HG02884 (cell line): ENCODE data around the gene DPYSL5.
"Not testable (repeated sequence)": the region's sequence is repeated elsewhere in the genome, so short reads cannot be mapped to it uniquely, and the experiment has no call there.

Experiments
- ATAC-seq: cut with Tn5 transposase; IDR thresholded peaks from one replicate; pipeline ENCODE4 v1.9.1; 2021; ENCODE audit warnings: mild to moderate bottlenecking, moderate library complexity; ENCODE audit not compliant: unreplicated experiment

Gene DPYSL5, protein sequence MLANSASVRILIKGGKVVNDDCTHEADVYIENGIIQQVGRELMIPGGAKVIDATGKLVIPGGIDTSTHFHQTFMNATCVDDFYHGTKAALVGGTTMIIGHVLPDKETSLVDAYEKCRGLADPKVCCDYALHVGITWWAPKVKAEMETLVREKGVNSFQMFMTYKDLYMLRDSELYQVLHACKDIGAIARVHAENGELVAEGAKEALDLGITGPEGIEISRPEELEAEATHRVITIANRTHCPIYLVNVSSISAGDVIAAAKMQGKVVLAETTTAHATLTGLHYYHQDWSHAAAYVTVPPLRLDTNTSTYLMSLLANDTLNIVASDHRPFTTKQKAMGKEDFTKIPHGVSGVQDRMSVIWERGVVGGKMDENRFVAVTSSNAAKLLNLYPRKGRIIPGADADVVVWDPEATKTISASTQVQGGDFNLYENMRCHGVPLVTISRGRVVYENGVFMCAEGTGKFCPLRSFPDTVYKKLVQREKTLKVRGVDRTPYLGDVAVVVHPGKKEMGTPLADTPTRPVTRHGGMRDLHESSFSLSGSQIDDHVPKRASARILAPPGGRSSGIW

GRCh38 chr2:26847655-26848335 lies at the start of gene DPYSL5:
TSS of gene DPYSL5 (plus strand) at chr2:26848132. CDS start at chr2:26898500, 50,368 bp downstream.
- no peak for ATAC-seq

GRCh38 chr2:26801328-26801727 lies 46.6 kb upstream of the DPYSL5 start:
- no peak for ATAC-seq

- no peak for ATAC-seq
These were observed 46.1 kb upstream of the DPYSL5 start for GRCh38 chr2:26801796-26802195.

- ATAC-seq, result no peak
These were observed 42.7 kb upstream of the DPYSL5 start for GRCh38 chr2:26805241-26805676.

DNA sequence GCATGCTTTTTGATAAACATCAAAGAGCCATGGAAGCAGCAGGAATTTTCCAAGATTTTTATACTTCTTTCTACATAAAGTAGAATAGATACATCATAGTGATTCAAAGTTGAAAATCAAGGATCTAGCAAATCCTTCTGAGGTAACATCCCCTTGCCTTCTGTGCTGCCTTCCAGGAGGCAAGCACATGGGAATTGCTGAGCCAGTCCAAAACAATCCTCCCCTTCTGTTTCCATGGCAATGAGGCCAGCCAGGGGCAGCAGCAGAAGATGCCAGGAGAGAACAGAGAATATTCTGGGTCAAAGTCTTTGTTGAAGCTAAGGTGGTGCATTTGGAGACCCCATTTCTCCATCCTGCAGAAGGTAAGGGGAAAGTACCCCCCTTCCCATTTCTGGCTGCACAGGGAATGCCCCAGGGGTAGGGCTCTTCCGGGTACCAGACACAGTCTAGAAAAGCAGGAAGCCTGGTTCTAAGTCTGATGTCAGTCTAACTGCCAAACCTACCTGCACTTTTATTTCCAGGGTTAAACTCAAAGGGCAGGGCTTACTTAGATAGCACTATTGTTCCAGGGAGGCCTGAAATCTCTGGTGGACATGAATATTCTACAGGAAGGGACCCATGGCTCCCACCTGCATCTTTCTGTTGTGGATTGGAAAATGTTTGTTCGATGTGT lies 40.0 kb upstream of the DPYSL5 start:
- ATAC-seq, result no peak

DNA sequence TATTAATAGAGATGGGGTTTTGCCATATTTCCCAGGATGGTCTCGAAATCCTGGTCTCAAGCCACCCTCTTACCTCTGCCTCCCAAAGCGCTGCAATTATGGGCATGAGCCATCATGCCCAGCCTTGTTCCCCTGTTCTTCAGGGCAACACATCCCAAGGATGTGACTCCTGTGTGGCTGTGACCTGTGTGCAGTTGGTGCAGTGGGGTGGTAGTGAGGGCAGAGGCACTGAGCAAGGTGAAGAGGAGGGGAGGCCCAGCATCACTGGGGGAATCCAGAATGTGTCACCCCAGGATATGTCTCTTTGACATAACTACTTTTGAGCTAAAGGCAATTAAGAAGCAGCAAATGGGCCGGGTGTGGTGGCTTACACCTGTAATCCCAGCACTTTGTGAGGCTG lies 38.7 kb upstream of the DPYSL5 start:
- no peak for ATAC-seq

DNA sequence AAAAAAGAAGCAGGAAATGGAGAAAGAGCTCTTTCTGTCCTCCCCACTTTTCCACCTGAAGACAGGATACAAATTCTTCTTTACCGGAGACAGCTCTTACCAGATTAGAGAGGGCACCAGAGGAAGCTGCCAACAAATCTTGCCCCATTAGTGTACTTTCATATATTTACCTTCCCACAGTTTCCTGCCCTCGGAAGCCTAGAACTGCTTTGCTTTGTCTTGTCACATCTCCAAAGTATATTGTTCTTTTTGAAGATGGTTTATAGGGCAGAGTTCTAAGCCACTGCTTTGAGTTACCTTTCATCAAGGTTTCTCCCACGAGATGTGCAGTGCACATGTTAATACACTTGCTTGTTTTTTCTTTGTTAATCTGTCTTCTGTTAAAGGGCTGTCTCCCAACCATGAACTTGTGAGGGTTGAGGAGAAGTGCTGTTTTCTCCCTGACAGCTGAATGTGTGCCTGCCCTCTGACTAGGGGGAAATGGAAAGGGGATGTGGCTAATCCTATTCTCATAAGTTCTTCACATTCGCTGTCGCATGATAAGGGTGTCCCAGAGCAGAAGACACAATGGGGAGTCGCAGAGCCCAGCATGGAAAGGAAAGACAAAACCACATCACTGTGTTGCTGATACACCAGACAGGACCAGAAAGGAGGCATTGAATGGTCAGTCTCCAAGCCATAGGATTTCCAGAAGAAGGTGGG lies 37.9 kb upstream of the DPYSL5 start:
- ATAC-seq, result no peak

- no peak for ATAC-seq
These were observed 36.7 kb upstream of the DPYSL5 start for GRCh38 chr2:26811261-26811660.

DNA sequence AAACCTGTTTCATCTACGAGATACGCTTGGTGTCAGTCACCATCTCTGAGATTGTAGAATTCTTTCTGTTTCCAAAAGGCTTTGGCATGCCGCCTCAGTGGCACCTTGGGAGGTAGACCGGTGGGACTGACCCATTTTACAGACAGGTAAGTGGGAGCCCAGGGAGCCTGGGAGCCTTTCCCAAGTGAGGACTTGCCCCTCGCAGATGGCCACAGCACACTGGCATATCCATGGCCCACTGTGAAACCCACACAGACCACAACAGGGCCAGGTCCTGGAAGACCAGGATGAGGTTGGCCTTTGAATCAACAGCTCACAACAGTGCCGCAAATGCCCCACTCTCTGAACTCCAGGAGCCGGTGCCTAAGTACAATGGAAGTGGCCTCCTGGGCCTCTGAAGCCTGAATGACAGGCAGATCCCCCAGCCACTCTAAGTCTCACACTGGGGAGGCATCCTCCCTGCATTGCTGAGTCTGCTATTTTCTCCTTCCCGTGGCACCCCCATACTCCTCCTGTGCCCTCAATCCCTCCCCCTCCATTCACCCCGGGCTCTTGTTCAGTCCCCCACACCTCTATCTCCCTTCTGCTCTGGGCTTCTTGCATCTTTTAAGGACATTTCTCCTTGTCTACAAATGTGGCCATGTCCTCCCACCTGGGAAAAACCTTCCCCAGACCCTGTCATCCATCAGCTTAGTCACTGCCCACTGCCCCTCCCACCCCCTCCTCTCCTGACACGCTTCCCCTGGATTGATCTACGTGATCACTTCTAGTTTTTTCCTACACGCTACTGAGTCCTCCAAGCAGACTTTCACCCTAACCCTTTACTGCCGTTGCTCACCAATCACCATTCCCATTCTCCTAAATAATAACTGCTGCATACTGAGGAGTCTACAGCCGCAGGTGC lies 35.9 kb upstream of the DPYSL5 start:
- ATAC-seq, result no peak

GRCh38 chr2:26812731-26813130 lies 35.2 kb upstream of the DPYSL5 start:
- ATAC-seq, result no peak

DNA sequence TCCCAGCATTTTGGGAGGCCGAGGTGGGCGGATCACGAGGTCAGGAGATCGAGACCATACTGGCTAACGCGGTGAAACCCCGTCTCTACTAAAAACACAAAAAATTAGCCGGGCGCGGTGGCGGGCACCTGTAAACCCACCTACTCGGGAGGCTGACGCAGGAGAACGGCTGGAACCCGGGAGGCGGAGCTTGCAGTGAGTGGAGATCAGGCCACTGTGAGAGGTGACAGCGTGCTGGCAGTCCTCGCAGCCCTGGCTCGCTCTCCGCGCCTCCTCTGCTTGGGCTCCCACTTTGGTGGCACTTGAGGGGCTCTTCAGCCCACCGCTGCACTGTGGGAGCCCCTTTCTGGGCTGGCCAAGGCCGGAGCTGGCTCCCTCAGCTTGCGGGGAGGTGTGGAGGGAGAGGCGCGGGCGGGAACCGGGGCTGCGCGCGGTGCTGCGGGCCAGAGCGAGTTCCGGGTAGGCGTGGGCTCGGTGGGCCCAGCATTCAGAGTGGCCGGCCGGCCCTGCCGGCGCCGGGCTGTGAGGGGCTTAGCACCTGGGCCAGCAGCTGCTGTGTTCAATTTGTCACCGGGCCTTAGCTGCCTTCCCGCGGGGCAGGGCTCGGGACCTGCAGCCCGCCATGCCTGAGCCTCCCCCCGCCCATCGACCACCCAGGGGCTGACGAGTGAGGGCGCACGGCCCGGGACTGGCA lies 33.7 kb upstream of the DPYSL5 start:
- ATAC-seq, result not testable (repeated sequence)

GRCh38 chr2:26816893-26817292 lies 31.0 kb upstream of the DPYSL5 start:
- no peak for ATAC-seq

DNA sequence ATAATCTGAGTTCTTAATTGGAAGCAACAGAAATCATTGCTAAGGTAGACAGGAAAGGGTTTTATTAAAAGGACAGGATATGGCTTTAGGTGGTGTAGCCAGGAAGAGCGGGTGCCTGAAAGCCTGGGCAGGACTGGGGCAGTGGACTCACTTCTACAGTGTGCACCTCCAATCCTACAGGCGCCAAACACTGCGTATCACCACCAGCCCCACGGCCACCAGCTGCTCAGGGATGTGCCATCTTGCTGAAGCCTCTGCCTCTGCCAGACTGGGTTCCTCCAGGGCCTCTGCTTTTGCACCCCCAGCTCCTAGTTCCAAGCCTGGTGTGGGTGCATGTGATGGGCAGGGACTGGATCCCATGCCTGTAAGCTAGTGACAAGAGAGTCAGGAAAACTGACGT lies 29.7 kb upstream of the DPYSL5 start:
- ATAC-seq, result no peak

DNA sequence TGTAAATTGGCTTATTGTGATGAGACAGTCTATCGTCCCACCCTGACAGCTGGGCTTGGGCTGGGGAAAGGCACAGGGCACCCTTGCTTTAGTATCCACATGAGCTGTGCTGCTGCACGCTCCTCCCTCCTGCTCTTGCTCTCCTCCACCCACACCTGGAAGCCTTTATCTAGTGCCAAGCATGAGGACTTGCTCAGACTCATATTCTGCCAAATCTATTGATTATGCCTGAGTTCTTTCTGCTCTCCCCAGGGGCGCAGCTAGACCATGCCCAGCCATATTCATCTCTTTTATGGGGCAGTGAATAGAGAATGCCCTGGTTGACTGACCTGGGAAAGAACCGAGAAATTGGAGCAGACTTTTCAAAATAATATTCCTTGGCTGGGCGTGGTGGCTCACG lies 29.0 kb upstream of the DPYSL5 start:
- ATAC-seq, result no peak

GRCh38 chr2:26820932-26821331 lies 27.0 kb upstream of the DPYSL5 start:
- no peak for ATAC-seq

DNA sequence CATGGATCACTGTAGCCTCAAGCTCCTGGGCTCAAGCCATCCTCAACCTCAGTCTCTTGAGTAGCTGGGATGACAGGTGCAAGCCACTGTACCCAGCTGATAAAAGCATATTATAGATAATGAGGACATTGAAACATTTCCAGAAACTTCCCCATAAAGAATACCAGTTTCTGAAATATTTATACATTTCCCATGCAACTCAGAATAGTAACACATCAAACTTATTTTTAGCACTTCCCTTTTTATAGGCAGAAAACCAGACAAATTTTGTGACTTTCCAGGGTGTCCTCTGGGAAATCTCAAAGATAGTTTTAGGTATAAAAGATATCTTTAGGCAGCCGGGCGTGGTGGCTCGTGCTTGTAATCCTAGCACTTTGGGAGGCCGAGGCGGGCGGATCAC lies 25.1 kb upstream of the DPYSL5 start:
- no peak for ATAC-seq

GRCh38 chr2:26838121-26838906 lies 9.6 kb upstream of the DPYSL5 start:
- no peak for ATAC-seq

DNA sequence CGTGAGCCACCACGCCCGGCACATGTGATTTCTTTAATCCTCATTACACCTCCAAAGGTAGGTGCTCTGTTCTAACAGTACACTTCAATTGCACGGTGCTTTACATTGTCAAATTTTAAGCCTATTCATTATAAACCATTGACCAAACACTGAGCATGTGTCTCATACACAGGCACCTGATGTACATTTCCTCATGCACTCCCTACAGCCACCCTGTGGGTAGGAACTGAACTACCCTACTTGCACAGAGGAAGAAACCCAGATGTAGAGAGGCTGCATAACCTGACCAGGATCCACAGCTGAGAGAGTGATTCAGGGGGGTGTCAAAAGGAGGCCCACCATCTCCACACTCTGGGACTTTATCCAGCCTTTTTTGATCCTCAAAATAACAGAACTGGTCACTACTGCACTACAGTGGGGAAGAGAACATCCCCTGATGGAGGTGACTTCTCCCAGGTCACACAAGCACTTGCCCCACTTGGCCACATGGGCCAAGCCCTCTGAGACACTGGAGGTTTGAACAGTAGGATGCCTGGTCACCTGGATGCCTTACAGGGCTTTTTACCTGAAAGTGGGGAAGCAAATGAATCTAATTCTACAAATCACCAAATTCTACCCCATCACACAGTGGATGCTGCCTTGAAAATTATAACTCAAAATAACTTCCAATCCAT lies 6.9 kb upstream of the DPYSL5 start:
- ATAC-seq, result no peak
